Activated naive CD4-positive, alpha-beta T cell treated with anti-CD3 and anti-CD28 coated beads, Interleukin-2, amount 10 ng/mL, durations not matched to agents 7 days and 5 days (primary cell): ENCODE measurements around the gene PCNT.
"Not testable (repeated sequence)": the region's sequence is repeated elsewhere in the genome, so short reads cannot be mapped to it uniquely, and the experiment has no call there.

Experiments used
- CTCF ChIA-PET: fragments of 350-600 bp; sonication (Branson Sonifier 250); formaldehyde crosslinking; loops from one replicate; lab custom pipeline; 2021; ENCODE audit warnings: antibody characterized with exemption; lab: Charles Lee
- DNase-seq: peaks from one replicate; pipeline ENCODE4 v3.0.0-alpha.2; 2020
- H3K27ac Mint-ChIP-seq: one replicate; pipeline ENCODE4 v1.8.0; 2021; ENCODE audit warnings: mild to moderate bottlenecking, moderate library complexity, mixed read lengths
- H3K27me3 Mint-ChIP-seq: one replicate; pipeline ENCODE4 v1.8.0; 2021; ENCODE audit warnings: mild to moderate bottlenecking, mixed read lengths
- H3K36me3 Mint-ChIP-seq: one replicate; pipeline ENCODE4 v1.8.0; 2021; ENCODE audit warnings: mixed read lengths
- H3K4me1 Mint-ChIP-seq: one replicate; pipeline ENCODE4 v1.8.0; 2021; ENCODE audit warnings: mixed read lengths
- H3K4me3 Mint-ChIP-seq: one replicate; pipeline ENCODE4 v1.8.0; 2021; ENCODE audit warnings: mild to moderate bottlenecking, moderate library complexity, mixed read lengths
- H3K9me3 Mint-ChIP-seq: one replicate; pipeline ENCODE4 v1.8.0; 2021; ENCODE audit warnings: mixed read lengths

PCNT gene

DNA sequence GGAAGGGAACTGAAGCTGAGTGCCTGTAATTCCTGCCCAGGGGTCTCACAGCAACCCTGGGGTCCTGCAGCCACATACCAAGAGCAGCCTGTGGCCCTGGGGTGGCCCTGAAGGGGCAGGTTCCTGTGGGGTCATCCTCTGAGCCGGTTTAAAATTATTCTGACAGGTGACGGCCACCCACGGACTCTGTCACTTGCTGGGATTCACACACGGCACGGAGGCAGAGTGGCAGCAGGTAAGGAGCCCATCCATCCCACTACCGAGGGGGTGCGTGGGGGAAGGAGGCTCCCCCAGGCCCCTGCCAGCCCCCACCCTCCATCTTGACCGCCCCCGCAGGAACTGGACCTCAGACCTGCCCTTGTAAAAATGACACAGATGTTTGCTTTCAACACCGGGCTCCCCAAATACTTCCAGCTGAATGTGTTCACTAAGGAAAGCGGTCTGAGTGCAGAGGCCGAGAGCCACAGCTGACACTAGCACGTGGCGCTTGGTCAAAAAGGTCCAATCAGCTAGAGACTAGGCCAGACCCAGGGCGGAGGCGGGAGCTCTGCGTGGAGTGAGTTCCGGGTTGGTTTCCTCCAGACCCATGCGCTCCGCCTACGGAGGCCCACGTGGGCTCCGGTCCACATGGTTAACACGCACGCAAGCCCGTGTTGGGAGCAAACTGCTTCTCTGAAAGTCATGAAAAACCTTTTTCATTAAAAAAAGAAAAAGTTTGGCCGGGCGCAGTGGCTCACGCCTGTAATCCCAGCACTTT, 27.8 kb upstream of the PCNT start:
- peak; percentile 80 for DNase-seq
- Mint-ChIP-seq H3K4me3 (peak overlapping the region; percentile 57), H3K36me3 (peaks cover 32% of the 10 kb centered on the region), H3K27me3 (peaks cover 18% of the 10 kb centered on the region), H3K27ac (peak overlapping the region; percentile 87), H3K9me3 (peaks cover 11% of the 10 kb centered on the region), H3K4me1 (peaks cover 36% of the 10 kb centered on the region)
- CTCF ChIA-PET = no interaction called here

DNA sequence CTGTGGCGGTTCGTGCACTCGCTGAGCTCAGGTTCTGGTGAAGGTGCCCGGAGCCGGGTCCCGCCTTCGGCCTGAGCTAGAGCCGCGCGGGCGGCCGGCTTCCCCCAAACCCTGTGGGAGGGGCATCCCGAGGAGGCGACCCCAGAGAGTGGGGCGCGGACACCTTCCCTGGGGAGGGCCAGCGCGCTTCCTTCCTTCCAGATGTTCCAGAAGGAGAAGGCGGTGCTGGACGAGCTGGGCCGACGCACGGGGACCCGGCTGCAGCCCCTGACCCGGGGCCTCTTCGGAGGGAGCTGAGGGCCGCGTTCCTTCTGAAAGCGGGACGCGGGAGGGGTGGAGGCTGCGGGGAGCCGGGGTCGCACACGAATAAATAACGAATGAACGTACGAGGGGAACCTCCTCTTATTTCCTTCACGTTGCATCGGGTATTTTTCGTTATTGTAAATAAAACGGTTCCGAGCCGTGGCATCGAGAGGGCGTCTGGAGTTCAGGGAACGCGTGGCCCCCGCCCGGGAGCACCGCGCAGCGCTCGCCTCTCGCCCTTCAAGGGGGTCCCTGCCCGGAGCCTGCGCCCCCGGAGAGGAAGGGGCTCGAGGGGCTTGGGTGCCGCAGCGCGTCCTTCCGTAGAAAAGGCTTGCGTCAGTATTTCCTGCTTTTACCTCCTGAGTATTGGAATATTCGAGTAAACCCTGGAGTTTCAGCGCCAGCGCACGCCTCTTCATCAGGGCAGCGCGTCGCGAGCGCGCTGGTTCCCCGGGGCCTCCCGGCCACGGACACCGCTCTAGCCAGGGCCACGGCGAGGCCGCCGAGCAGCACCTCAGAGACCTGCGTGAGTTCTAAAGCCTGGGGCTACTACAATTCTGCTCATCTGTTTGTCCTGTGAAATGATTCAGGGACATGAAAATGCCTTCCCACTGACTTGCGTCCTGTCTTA, 26.4 kb upstream of the PCNT start:
- Mint-ChIP-seq H3K27ac (peak overlapping the region; percentile 67), H3K36me3 (peaks cover 23% of the 10 kb centered on the region), H3K9me3 (peaks cover 2% of the 10 kb centered on the region), H3K4me3 (peak overlapping the region; percentile 56), H3K27me3 (peaks cover 18% of the 10 kb centered on the region), H3K4me1 (peaks cover 30% of the 10 kb centered on the region)
- CTCF ChIA-PET = no interaction called here
- DNase-seq = peak; percentile 47

DNA sequence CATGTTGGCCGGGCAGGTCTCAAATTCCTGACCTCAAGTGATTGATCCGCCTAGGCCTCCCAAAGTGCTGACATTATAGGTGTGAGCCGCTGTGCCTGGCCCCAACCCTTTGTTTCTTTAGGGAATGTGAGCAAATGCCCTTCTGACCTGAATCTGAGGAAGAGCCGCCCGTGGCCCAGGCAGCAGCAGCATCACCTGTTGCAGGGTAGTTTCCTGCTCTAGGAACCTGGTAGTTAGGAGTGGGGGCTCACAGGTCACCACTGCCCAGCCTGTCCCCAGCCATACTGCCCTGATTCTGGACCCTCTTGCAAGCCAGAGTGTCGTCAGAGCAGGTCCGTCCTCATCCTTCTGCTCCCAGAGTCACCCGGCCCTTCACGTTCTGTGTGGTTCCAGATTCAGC, 24.8 kb upstream of the PCNT start:
- H3K9me3 Mint-ChIP-seq = peaks cover 2% of the 10 kb centered on the region
- no peak overlapping the region for H3K4me3 Mint-ChIP-seq
- peaks cover 29% of the 10 kb centered on the region for H3K36me3 Mint-ChIP-seq
- no peak overlapping the region for H3K27ac Mint-ChIP-seq
- peaks cover 18% of the 10 kb centered on the region for H3K27me3 Mint-ChIP-seq
- CTCF ChIA-PET = no interaction called here
- H3K4me1 Mint-ChIP-seq = peaks cover 30% of the 10 kb centered on the region
- no peak for DNase-seq

DNA sequence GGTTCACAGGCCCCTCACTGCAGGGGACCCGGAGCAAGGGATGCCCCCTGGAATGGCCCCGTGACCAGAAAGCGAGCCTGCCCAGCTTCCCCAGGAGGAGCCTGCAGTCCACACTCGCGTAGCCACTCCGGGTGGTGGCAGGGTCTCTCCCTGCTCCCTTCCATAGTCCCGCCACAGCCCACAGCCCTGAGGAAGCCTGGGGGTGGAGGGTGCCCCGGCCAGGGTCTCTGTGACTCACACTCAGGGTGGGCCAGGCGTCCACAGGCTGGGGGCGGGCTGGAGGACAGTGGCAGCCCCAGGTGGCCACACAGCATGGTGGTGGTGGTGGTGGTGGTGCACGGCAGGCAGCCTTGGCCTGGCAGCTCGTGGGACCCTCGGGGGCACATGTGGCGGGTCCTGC, 22.2 kb upstream of the PCNT start:
- Mint-ChIP-seq H3K4me1 (peaks cover 8% of the 10 kb centered on the region), H3K4me3 (no peak overlapping the region), H3K9me3 (no peaks in the 10 kb centered on the region), H3K27ac (no peak overlapping the region), H3K27me3 (peaks cover 12% of the 10 kb centered on the region), H3K36me3 (peaks cover 38% of the 10 kb centered on the region)
- CTCF ChIA-PET = no interaction called here
- no peak for DNase-seq

DNA sequence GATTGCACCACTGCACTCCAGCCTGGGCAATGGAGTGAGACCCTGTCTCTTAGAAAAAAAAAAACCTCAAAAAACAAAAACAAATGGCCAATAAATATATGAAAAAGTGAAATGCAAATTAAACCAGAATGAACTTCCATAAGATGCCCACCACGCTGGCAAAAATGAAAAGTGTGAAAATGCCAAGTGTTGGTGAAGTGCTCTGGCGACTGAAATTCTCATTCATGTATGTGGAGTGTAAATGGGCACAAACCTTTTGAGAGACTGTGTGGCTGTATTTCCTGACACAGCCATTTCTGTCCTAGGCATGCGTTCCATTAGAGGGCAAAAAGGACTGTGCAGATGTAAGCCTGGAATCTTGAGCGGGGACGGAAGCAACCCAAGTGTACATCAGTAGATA, 19.5 kb upstream of the PCNT start:
- H3K9me3 Mint-ChIP-seq = no peaks in the 10 kb centered on the region
- peaks cover 51% of the 10 kb centered on the region for H3K36me3 Mint-ChIP-seq
- no peaks in the 10 kb centered on the region for H3K4me1 Mint-ChIP-seq
- DNase-seq = no peak
- no peaks in the 10 kb centered on the region for H3K27me3 Mint-ChIP-seq
- CTCF ChIA-PET = no interaction called here
- H3K27ac Mint-ChIP-seq = no peak overlapping the region
- H3K4me3 Mint-ChIP-seq = no peak overlapping the region

DNA sequence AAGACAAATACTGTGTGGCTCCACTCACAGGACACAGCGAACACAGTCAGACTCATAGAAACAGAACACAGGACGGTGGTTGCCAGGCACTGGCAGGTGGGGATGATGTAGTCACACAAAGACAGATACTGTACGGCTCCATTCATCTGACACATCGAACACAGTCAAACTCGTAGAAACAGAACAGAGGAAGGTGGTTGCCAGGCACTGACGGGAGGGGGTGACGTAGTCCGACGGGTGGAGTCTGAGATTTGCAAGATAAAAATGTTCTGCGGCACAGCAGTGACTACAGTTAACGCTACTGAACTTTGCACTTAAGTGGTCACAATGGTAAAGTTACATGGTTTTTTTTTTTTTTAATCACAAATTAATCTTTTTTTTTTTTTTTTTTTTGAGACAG, 19.0 kb upstream of the PCNT start:
- Mint-ChIP-seq H3K36me3 (peaks cover 49% of the 10 kb centered on the region), H3K27me3 (no peaks in the 10 kb centered on the region), H3K4me1 (no peaks in the 10 kb centered on the region), H3K9me3 (no peaks in the 10 kb centered on the region), H3K27ac (no peak overlapping the region), H3K4me3 (no peak overlapping the region)
- CTCF ChIA-PET = no interaction called here
- no peak for DNase-seq

DNA sequence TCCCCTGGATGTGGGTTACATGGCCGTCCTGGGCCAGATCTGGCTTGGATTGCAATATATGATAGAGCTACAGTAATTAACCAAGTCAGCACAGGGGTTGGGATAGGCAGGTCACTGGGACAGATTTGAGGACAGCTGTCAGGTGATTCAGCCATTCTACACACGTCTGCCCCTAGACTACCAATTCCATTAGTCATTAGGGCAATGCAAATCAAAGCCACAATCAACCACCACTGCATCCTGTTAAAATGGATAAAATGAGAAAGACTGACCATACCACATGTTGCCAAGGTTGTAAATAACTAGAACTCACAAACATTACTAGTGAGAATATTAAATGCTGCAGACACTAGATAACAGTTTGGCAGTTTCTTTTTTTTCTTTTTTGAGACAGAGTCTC, 16.3 kb upstream of the PCNT start:
- H3K27ac Mint-ChIP-seq = no peak overlapping the region

DNA sequence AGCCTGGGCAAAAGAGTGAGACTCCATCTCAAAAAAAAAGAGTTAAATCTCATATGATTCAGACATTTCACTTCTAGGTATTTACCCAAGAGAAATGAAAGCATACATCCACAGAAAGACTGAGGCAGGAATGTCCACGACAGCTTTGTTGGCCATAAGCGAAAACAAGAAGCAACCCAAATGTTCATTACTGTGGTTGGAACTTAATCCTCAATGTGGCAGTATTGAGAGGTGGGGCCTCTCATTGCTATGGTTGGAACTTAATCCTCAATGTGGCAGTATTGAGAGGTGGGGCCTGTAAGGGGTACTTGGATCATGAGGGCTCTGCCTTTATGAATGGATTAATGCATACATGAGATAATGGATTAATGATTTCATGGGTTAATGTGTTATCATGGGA, 15.5 kb upstream of the PCNT start:
- Mint-ChIP-seq H3K27ac (no peak overlapping the region), H3K4me1 (no peaks in the 10 kb centered on the region), H3K36me3 (peaks cover 52% of the 10 kb centered on the region), H3K27me3 (no peaks in the 10 kb centered on the region), H3K9me3 (no peaks in the 10 kb centered on the region), H3K4me3 (no peak overlapping the region)
- CTCF ChIA-PET = no interaction called here
- no peak for DNase-seq

More for the DNA sequence above, 16.3 kb upstream of the PCNT start:
- no peak for DNase-seq
- Mint-ChIP-seq H3K36me3 (peaks cover 49% of the 10 kb centered on the region), H3K9me3 (no peaks in the 10 kb centered on the region), H3K4me3 (no peak overlapping the region), H3K27me3 (no peaks in the 10 kb centered on the region), H3K4me1 (no peaks in the 10 kb centered on the region)
- CTCF ChIA-PET = interaction anchor here (0.6 kb wide), 1 partner anchor 40 kb away, joined by 3 read pairs; no protein-coding TSS in a partner anchor

DNA sequence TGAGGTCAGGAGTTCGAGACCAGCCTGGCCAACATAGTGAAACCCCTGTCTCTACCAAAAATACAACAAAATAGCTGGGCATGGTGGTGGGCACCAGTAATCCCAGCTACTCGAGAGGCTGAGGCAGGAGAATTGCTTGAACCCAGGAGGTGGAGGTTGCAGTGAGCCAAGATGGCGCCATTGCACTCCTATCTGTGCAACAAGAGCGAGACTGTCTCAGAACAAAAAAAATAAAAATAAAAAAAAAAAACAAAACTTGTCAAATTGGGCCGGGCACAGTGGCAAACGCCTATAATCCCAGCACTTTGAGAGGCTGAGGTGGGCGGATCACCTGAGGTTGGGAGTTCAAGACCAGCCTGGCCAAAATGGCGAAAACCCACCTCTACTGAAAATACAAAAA, 13.7 kb upstream of the PCNT start:
- CTCF ChIA-PET, H3K27ac Mint-ChIP-seq, H3K4me3 Mint-ChIP-seq, H3K27me3 Mint-ChIP-seq, H3K9me3 Mint-ChIP-seq, H3K4me1 Mint-ChIP-seq, DNase-seq: not testable (repeated sequence)
- H3K36me3 Mint-ChIP-seq = peaks cover 47% of the 10 kb centered on the region

DNA sequence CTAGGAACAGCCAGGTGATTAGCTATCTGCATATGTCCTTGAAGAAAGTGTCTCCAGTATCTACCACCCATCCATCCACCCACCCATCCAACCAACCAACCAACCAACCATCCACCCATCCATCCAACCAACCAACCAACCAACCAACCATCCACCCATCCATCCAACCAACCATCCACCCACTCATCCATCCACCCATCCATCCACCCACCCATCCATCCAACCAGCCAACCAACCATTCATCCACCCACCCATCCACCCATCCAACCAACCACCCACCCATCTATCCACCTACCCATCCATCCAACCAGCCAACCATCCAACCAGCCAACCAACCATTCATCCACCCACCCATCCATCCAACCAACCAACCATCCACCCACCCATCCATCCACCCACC, 12.4 kb upstream of the PCNT start:
- CTCF ChIA-PET = no interaction called here
- no peak overlapping the region for H3K27ac Mint-ChIP-seq
- H3K4me3 Mint-ChIP-seq = no peak overlapping the region
- no peaks in the 10 kb centered on the region for H3K27me3 Mint-ChIP-seq
- H3K4me1 Mint-ChIP-seq = no peaks in the 10 kb centered on the region
- H3K36me3 Mint-ChIP-seq = peaks cover 49% of the 10 kb centered on the region
- no peaks in the 10 kb centered on the region for H3K9me3 Mint-ChIP-seq
- DNase-seq = no peak

DNA sequence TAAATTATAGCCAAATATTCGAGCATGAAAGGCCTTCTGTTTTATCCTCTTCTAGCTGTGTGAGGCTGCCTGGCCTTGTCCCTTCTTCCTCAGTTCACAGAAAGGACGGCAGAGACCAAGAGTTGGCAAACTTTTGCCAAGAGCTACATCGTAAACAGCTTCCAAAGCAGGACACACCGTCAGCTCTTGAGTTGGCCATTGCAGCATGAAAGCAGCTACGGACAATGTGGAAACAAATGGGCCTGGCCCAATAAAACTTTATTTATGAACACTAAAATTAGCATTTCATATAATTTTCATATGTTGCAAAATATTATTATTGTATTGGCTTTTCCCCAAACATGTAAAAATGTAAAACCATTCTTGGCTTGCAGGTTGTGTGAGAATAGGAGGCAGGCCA, 11.0 kb upstream of the PCNT start:
- Mint-ChIP-seq H3K4me1 (no peaks in the 10 kb centered on the region), H3K36me3 (peaks cover 46% of the 10 kb centered on the region), H3K9me3 (no peaks in the 10 kb centered on the region), H3K4me3 (no peak overlapping the region), H3K27ac (no peak overlapping the region), H3K27me3 (no peaks in the 10 kb centered on the region)
- CTCF ChIA-PET = no interaction called here
- no peak for DNase-seq

DNA sequence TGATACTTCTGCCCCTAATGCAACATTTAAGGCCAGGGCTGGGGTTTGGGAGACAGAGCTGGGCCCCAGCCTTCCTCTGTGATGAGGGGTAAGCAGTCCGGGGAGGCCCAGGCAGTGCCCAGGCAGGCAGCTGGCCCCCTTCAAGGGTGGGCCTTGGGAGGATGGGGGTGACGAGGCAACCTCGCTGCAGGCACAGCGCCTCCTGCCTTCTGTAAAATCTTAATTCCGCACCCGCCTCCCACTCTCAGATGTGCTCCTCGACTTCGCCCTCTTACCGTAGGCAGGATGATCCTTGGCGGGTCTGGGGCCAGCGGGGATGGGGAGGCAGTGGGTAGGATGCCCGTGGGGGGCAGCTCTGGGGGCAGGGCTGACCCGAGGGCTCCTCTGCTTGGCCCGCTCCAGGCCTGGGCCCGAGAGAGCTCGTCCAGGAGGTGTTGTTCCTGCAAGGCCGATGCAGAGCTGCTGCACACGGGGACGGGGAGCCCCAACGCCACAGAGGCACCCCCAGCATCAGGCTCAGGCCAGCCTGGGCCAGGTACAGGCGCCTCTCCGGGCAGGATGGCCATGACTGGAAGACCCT, 9.4 kb upstream of the PCNT start:
- no peaks in the 10 kb centered on the region for H3K9me3 Mint-ChIP-seq
- H3K4me3 Mint-ChIP-seq = no peak overlapping the region
- DNase-seq = no peak
- no peak overlapping the region for H3K27ac Mint-ChIP-seq
- H3K36me3 Mint-ChIP-seq = peaks cover 40% of the 10 kb centered on the region
- no peaks in the 10 kb centered on the region for H3K27me3 Mint-ChIP-seq
- CTCF ChIA-PET = no interaction called here
- H3K4me1 Mint-ChIP-seq = peaks cover 9% of the 10 kb centered on the region

DNA sequence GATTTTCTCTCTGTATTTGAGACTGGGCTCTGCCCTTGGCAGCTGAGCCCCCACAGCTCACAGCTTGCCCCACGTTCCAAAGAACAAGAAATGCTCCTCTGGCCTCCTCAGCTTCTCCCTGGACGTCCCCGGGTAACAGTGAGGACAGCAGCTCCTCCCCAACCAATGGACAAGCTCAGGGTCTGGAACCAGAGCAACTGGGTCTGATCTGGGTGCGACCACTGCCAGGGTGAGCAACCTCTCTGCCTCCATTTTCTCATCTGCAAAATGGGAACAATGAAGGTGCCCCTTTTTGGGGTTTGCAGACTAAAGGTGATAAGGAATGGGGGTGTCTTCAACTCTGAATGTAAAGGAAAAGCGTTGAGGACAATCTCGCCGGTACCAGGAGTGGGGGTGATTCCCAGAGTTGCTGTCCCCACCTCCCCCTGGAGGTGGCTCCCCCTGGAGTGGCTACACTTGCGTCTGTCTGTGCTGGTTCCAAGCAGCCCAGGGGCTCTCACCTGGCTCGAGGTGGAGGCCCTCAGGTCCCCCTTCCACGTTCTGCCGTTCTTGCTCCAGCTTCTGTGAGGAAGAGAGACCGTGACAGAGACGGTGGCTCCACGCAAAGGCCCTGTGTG, 7.1 kb upstream of the PCNT start:
- Mint-ChIP-seq H3K27me3 (no peaks in the 10 kb centered on the region), H3K4me1 (peaks cover 26% of the 10 kb centered on the region), H3K4me3 (no peak overlapping the region), H3K9me3 (no peaks in the 10 kb centered on the region), H3K27ac (no peak overlapping the region), H3K36me3 (peaks cover 43% of the 10 kb centered on the region)
- CTCF ChIA-PET = no interaction called here
- DNase-seq = no peak
